Measurements from ENCODE around the gene CENPQ.

Gene CENPQ

DNA sequence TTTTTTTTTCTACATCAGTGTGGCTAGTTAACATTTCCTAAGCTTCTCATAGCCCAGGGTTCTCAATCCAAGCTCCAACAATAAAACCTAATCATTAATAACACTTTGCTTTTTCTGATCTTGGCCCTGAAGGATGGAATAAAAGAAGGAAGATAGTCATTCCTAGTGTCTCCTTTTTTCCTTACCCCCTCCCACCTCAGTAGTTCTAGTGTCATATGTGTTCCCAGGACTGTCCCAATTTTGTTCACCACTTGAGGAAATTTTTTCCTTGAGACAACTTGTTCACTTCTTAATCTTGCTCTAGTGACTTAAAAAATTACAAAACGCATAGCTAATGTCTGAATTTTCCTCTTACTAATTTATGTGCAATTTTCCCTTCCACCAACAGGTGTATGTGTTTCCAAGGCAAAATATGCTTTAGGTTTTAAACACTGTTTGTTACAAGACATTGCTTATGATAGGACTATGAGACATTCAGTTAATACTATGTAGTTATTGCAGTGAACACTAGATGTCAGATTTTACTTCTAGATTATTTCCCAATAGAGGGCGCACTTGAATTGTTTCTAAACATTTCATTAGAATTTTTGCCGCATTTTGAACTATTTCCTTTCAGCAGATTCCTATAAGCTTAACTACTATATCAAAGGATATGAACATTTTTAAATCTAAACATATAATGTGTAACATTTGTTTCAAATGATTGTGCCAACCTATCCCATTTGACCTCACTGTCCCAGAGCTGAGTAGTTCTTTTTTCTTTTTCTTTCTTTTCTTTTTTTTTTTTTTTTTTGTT, 68.8 kb downstream of the CENPQ start:
- TF ChIP-seq NFIC (IDR thresholded peaks at IDR 0.05) (no peak), RAD21 (IDR thresholded peaks at IDR 0.05; ENCODE audit: low read depth) (peak; percentile 70)

- TF ChIP-seq EGR1 (IDR thresholded peaks at IDR 0.05) (no peak), CEBPB (IDR thresholded peaks at IDR 0.05) (no peak), CREB1 (IDR thresholded peaks at IDR 0.05; ENCODE audit: low read depth) (no peak), TEAD4 (IDR thresholded peaks at IDR 0.05) (no peak), YY1 (IDR thresholded peaks at IDR 0.05; ENCODE audit: low read depth) (no peak), TAF1 (IDR thresholded peaks at IDR 0.05; ENCODE audit: low read depth) (no peak), NFIC (IDR thresholded peaks at IDR 0.05) (no peak), ZBTB7A (IDR thresholded peaks at IDR 0.05; ENCODE audit: low read depth) (no peak), EP300 (IDR thresholded peaks at IDR 0.05; ENCODE audit: borderline replicate concordance) (no peak), TCF12 (IDR thresholded peaks at IDR 0.05; ENCODE audit: low read depth) (no peak), RAD21 (IDR thresholded peaks at IDR 0.05; ENCODE audit: low read depth) (no peak)
- TF ChIP-seq, protein P1, sequence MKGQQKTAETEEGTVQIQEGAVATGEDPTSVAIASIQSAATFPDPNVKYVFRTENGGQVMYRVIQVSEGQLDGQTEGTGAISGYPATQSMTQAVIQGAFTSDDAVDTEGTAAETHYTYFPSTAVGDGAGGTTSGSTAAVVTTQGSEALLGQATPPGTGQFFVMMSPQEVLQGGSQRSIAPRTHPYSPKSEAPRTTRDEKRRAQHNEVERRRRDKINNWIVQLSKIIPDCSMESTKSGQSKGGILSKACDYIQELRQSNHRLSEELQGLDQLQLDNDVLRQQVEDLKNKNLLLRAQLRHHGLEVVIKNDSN (IDR thresholded peaks at IDR 0.05): no peak
- TF ChIP-seq, protein P2, sequence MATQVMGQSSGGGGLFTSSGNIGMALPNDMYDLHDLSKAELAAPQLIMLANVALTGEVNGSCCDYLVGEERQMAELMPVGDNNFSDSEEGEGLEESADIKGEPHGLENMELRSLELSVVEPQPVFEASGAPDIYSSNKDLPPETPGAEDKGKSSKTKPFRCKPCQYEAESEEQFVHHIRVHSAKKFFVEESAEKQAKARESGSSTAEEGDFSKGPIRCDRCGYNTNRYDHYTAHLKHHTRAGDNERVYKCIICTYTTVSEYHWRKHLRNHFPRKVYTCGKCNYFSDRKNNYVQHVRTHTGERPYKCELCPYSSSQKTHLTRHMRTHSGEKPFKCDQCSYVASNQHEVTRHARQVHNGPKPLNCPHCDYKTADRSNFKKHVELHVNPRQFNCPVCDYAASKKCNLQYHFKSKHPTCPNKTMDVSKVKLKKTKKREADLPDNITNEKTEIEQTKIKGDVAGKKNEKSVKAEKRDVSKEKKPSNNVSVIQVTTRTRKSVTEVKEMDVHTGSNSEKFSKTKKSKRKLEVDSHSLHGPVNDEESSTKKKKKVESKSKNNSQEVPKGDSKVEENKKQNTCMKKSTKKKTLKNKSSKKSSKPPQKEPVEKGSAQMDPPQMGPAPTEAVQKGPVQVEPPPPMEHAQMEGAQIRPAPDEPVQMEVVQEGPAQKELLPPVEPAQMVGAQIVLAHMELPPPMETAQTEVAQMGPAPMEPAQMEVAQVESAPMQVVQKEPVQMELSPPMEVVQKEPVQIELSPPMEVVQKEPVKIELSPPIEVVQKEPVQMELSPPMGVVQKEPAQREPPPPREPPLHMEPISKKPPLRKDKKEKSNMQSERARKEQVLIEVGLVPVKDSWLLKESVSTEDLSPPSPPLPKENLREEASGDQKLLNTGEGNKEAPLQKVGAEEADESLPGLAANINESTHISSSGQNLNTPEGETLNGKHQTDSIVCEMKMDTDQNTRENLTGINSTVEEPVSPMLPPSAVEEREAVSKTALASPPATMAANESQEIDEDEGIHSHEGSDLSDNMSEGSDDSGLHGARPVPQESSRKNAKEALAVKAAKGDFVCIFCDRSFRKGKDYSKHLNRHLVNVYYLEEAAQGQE (IDR thresholded peaks at IDR 0.05; ENCODE audit: low read depth): no peak
These were observed 72.6 kb downstream of the CENPQ start for GRCh38 chr6:49535795-49536194.

DNA sequence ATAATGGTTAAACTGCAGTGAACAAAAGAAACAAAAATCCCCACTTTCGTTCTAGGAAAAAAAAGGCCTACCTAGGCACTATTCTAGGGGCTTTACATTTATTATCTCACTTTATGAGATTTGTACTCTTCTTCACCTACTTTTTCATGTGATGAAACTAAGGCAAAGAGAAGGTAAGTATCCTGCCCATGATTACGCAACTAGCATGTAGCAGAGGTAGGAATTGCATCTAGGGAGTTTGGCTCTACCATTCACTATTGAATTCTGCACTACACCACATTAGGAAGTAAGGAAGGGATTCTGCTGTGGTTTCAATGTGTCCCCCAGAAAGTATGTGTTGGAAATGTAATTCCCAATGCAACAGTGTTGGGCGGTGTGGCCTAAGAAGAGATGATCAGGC, 75.9 kb downstream of the CENPQ start:
- TF ChIP-seq CEBPB (IDR thresholded peaks at IDR 0.05): peak; percentile 82
- no peak for TF ChIP-seq YY1 (IDR thresholded peaks at IDR 0.05; ENCODE audit: low read depth)

DNA sequence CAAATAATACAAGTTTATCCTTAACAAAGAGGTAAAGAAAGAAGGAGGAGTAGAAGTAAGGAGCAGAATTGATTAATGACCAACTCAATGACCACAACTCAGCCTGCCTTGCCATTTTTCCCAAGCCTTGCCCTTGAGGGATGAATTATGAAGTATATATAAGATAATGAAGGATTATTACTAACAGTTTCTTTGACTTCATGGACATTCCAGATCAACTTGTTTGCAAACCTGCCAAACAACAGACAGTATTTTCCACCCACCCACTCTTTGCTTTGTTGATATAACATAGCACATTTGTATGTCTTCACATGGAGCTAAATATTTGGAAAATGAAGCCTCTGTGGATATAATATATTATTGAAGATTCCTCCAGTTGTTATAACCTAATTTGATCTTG, 77.4 kb downstream of the CENPQ start:
- TF ChIP-seq NFIC (IDR thresholded peaks at IDR 0.05) (no peak), CREB1 (IDR thresholded peaks at IDR 0.05; ENCODE audit: low read depth) (no peak), FOXM1 (IDR thresholded peaks at IDR 0.05; ENCODE audit: borderline replicate concordance, low read depth) (no peak), CEBPB (IDR thresholded peaks at IDR 0.05) (no peak), RAD21 (IDR thresholded peaks at IDR 0.05; ENCODE audit: low read depth) (no peak), EGR1 (IDR thresholded peaks at IDR 0.05) (no peak), TCF12 (IDR thresholded peaks at IDR 0.05; ENCODE audit: low read depth) (no peak), EP300 (IDR thresholded peaks at IDR 0.05; ENCODE audit: borderline replicate concordance) (no peak), ZBTB7A (IDR thresholded peaks at IDR 0.05; ENCODE audit: low read depth) (no peak), TAF1 (IDR thresholded peaks at IDR 0.05; ENCODE audit: low read depth) (no peak), YY1 (IDR thresholded peaks at IDR 0.05; ENCODE audit: low read depth) (no peak)
- TF ChIP-seq, protein P1 (IDR thresholded peaks at IDR 0.05): no peak
- TF ChIP-seq, protein P3, sequence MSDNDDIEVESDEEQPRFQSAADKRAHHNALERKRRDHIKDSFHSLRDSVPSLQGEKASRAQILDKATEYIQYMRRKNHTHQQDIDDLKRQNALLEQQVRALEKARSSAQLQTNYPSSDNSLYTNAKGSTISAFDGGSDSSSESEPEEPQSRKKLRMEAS (IDR thresholded peaks at IDR 0.05): no peak
- TF ChIP-seq, protein P2 (IDR thresholded peaks at IDR 0.05; ENCODE audit: low read depth): no peak

DNA sequence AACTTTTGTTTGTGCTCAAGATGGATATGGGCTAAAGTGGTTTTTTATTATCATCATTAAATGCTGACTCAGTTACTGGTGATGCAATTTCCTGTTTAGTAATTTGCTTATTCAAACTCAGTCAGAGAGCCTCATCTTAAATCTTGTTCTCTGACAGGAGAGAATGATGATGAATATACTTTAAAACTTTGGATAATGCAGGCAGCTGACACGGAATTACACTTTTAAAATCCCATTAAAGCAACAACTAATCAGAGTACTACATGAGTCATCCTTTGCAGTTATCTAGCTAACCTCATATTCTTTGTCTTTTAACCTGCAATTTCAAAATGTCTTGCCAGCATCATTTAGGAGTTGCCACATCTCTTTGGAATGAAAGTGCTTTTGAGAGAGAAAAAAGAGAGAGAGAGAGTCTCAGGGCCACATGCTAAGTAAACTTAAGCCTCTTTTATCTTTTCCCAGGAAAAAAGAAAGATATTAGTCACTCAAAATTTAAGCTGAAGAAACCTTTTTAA, 78.1 kb downstream of the CENPQ start:
- TF ChIP-seq CEBPB (IDR thresholded peaks at IDR 0.05): 0 out of 2 replicates have a peak, but pooled peaks have one; percentile 28
- TF ChIP-seq, protein P3 (IDR thresholded peaks at IDR 0.05): no peak

DNA sequence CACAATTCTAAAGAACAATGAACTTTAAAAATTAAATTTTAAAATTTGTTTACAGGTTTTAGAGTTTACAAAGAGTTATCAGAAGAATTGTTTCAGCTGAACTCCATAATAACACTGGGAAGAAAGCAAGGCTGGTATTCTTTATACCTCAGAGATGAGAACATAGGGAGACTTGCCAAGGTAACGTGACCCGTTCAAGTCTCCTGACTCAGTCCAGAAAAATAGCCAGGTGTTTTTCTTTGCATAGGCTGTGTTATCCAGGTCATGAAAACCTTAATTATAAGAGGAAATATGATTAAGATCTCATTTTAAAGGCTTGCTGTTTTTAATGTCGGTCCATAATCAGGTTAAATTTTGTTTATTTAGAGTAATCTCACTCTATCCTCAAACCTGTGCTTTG, 78.8 kb downstream of the CENPQ start:
- no peak for TF ChIP-seq FOXM1 (IDR thresholded peaks at IDR 0.05; ENCODE audit: borderline replicate concordance, low read depth)
- TF ChIP-seq NFIC (IDR thresholded peaks at IDR 0.05): no peak
- TF ChIP-seq, protein P2 (IDR thresholded peaks at IDR 0.05; ENCODE audit: low read depth): no peak
- TF ChIP-seq ZBTB7A (IDR thresholded peaks at IDR 0.05; ENCODE audit: low read depth): no peak
- TF ChIP-seq EP300 (IDR thresholded peaks at IDR 0.05; ENCODE audit: borderline replicate concordance): no peak
- TF ChIP-seq RAD21 (IDR thresholded peaks at IDR 0.05; ENCODE audit: low read depth): no peak
- no peak for TF ChIP-seq YY1 (IDR thresholded peaks at IDR 0.05; ENCODE audit: low read depth)
- TF ChIP-seq, protein P3 (IDR thresholded peaks at IDR 0.05): no peak
